WI38 (cell line): ENCODE results near the gene CCSER1.

Experiments
- H3K4me3 ChIP-seq: 2 replicates; pipeline ENCODE4 v1.5.1; 2011; ENCODE audit warnings: low read depth, mild to moderate bottlenecking, control low read depth, low read length
- TF ChIP-seq, protein P1 (sequence below): IDR thresholded peaks from 2 replicates; pipeline ENCODE4 v1.5.1; 2012; ENCODE audit warnings: low read depth, mild to moderate bottlenecking, control low read depth, low read length

CCSER1 gene

DNA sequence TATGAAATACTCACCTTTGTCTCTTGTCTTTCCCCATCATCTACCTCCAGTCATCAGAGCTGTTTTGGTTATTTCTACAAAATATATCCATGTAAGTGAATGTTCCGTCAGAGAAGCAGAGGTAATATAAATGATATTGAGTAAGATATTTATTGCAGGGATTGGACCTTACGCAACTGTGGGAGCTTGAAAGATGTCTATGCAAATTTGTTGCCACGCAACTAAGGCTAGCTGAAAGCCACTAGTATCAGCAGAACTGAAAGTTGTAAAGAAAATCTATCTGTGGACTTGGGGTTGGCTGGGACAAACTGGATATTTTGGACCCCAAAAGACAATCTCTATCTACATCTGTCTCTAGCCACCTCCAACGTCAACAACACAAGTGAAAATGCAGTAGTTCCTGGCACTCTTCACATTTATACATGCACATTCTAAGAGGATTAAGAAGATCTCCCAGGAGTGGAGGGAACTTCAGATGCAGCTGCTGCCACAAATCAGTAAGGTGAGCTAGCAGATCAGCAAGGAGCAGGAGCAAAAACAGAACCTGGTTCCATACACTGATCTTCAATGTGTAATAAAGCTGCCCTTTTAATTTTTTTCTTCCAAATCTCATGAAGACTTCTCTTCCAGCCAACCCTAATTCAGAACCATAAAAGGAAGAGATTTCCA, 8.5 kb upstream of the CCSER1 start:
- TF ChIP-seq, protein P1, sequence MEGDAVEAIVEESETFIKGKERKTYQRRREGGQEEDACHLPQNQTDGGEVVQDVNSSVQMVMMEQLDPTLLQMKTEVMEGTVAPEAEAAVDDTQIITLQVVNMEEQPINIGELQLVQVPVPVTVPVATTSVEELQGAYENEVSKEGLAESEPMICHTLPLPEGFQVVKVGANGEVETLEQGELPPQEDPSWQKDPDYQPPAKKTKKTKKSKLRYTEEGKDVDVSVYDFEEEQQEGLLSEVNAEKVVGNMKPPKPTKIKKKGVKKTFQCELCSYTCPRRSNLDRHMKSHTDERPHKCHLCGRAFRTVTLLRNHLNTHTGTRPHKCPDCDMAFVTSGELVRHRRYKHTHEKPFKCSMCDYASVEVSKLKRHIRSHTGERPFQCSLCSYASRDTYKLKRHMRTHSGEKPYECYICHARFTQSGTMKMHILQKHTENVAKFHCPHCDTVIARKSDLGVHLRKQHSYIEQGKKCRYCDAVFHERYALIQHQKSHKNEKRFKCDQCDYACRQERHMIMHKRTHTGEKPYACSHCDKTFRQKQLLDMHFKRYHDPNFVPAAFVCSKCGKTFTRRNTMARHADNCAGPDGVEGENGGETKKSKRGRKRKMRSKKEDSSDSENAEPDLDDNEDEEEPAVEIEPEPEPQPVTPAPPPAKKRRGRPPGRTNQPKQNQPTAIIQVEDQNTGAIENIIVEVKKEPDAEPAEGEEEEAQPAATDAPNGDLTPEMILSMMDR, result no peak
- no peak overlapping the region for H3K4me3 ChIP-seq

DNA sequence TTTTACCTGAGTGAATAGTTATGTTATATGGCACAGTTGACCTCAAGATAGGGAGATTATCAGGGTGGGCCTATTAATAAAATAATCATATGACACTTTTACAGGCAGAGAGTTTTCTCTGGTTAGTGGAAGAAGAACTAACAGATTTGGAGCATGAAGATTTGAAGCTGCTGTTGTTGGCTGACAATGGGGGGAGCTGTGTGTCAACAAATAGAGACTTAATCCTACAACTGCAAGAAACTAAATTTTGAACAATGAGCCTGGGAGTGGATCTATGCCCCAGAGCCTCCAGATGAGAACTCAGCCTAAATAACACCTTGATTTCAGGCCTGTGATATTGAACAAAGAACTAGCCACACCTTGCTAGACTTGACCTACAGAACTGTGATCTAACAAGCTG, 7.2 kb upstream of the CCSER1 start:
- TF ChIP-seq, protein P1, result no peak
- no peak overlapping the region for H3K4me3 ChIP-seq

DNA sequence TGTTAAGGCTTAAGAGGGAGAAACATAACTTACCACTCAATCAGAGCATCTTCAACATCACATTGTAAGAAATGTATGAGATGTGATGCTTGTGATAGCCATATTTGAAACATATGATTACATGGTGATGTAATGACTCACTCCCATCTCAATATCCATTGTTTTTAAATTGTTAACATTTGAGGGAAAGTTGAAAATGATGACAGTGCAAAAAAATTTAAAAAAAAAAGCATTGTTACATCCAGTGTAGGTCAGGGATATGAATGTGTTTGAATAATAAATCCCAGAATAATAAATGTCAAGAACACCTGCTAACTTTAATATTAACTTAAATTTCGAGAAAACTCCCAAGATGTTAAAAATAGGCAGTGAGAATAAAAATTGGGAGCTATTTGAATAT, 6.4 kb upstream of the CCSER1 start:
- TF ChIP-seq, protein P1, result no peak

DNA sequence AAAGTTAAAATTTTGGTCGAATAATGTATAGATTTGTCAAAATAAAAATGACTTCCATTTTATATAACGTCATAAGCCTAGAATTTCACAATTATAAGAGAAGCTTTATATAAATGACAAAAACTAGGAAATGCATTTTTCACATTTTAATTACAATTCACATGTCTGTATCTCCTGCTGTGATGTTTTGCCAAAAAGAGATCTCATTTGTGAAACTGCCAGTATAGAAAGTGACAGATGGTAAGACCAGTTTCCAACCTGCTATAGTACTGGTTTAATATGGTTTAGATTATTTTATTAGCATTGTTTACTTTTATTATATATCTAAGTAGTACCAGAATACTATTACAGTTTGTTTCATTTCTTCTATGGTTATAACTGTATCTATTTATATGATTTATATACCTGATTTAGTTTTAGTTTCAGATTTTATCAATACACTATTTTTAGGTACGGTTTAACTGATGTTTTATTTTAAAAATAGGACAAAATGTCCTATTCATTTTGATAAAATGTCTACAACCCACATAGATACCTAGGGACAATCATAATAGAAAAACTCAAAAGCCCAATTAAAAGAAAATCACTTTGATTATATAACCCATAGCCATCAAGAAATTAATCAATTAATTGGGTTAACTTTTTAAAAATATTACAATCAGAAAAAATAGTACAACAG, 5.4 kb upstream of the CCSER1 start:
- H3K4me3 ChIP-seq, result no peak overlapping the region
- TF ChIP-seq, protein P1, result no peak

More for the DNA sequence above, 6.4 kb upstream of the CCSER1 start:
- H3K4me3 ChIP-seq, result no peak overlapping the region

DNA sequence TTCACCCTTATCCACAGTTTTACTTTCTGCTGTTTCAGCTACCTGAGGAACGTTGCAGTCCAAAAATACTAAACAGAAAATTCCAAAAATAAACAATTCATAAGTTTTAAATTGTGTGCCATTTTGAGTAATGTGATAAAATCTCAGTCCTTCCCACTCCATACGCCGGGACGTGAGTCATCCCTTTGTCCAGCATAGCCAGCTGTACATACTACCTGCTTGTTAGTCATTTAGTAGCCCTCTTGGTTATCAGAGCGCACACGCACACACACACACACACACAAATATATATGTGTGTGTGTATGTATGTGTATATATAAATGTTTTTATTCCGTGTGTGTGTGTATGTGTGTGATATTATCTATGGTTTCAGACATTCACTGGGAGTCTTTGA, 4.8 kb upstream of the CCSER1 start:
- H3K4me3 ChIP-seq, result no peak overlapping the region

DNA sequence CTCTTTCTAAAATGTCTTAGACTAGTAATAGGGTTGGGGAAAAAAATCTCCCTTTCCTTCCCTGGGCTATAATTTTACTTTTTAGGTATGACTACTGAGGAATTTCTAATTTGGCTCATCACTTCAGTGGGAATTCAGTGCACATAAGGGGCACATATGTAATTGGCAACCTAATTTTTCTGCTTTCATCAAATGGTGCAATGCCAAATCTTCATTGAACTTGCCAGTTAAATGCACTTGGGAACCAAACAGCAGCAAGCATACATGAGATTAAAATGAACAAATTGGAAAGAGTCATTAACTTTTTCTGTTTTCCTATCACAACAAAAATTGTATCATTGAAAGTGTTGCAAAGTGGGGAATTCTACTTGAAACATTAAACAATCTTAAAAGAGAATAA, 2.9 kb upstream of the CCSER1 start:
- TF ChIP-seq, protein P1, result no peak
- H3K4me3 ChIP-seq, result no peak overlapping the region

More for the DNA sequence above, 4.8 kb upstream of the CCSER1 start:
- TF ChIP-seq, protein P1, result no peak

DNA sequence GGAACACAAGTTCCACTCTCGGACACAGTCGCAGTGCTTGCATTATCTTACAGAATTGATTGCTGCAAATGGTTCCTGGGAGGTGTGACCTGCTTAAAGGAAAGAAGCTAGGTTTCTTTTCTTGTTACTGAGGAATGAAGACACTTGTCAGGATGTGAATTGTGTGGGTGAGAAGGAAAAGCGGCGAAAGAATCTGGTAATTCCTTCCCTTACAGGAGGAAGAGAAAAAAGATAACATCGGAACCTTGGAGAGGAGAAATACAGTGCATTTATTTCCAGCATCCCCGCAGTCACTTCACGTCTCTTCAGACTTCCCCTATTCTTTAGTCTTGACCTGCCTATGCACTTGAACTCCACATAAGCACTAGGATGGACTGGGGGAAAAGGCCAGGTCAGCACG, 389 bp upstream of the CCSER1 start:
- TF ChIP-seq, protein P1, result no peak
- H3K4me3 ChIP-seq, result no peak overlapping the region
